HepG2 (cell line): Measurements from ENCODE around the gene PCBP4. TPM values are rescaled to one million over a fixed set of nuclear protein-coding genes. Genes with fewer than 3 reads are reported as not detected.

Experiments used
- ADNP ChIP-seq: sonication (generic); formaldehyde crosslinking; IDR thresholded peaks from 2 replicates; pipeline ENCODE4 v1.4.0; 2020; ENCODE audit warnings: missing genetic modification reagents
- CHD2 ChIP-seq: IDR thresholded peaks from 2 replicates; pipeline ENCODE4 v1.6.1; 2011; ENCODE audit warnings: low read depth, low read length, improper control_type of control experiment
- CTCF ChIP-seq: sonication (generic); formaldehyde crosslinking; IDR thresholded peaks from 2 replicates; pipeline ENCODE4 v1.5.0; 2020; ENCODE audit warnings: mild to moderate bottlenecking, missing genetic modification reagents, moderate library complexity
- HINFP ChIP-seq: sonication (generic); formaldehyde crosslinking; IDR thresholded peaks from 2 replicates; pipeline ENCODE4 v1.4.0; 2020; ENCODE audit warnings: low read depth, mild to moderate bottlenecking, missing genetic modification reagents
- MED1 ChIP-seq: sonication (generic); formaldehyde crosslinking; IDR thresholded peaks from 2 replicates; pipeline ENCODE4 v1.4.0; 2020; ENCODE audit warnings: missing genetic modification reagents
- NFIB ChIP-seq: sonication (generic); formaldehyde crosslinking; IDR thresholded peaks from 2 replicates; pipeline ENCODE4 v1.9.0; 2021; ENCODE audit warnings: missing genetic modification reagents, mild to moderate bottlenecking, borderline replicate concordance
- NRL ChIP-seq: sonication (generic); formaldehyde crosslinking; IDR thresholded peaks from 2 replicates; pipeline ENCODE4 v1.5.0; 2020; ENCODE audit warnings: missing genetic modification reagents, mild to moderate bottlenecking, moderate library complexity, borderline replicate concordance
- PAF1 ChIP-seq: IDR thresholded peaks from 2 replicates; pipeline ENCODE4 v1.6.1; 2016; ENCODE audit warnings: missing genetic modification reagents, missing compliant biosample characterization
- POLR2G ChIP-seq: fragments of 200-400 bp; formaldehyde crosslinking; IDR thresholded peaks from 2 replicates; pipeline ENCODE4 v1.6.1; 2018; ENCODE audit warnings: mild to moderate bottlenecking, low read depth, low read length, moderate library complexity
- RFXANK ChIP-seq: IDR thresholded peaks from 2 replicates; pipeline ENCODE4 v1.6.1; 2016
- USF2 ChIP-seq, 2 experiments: sonication (generic) in 1 of 2; formaldehyde crosslinking in 1 of 2; IDR thresholded peaks; 2 replicates each; pipeline versions ENCODE4 v1.5.1 to v1.6.1; 2011 to 2020; ENCODE audit warnings: borderline replicate concordance in 1 of 2, low read depth in 1 of 2, low read length in 1 of 2, mild to moderate bottlenecking in 1 of 2, missing genetic modification reagents in 1 of 2, moderate library complexity in 1 of 2
- ZBTB21 ChIP-seq: sonication (generic); formaldehyde crosslinking; IDR thresholded peaks from 2 replicates; pipeline ENCODE4 v1.4.0; 2020; ENCODE audit warnings: missing genetic modification reagents
- ZNF264 ChIP-seq: sonication (generic); formaldehyde crosslinking; IDR thresholded peaks from 2 replicates; pipeline ENCODE4 v1.4.0; 2020; ENCODE audit warnings: missing genetic modification reagents
- ZNF296 ChIP-seq: sonication (generic); formaldehyde crosslinking; conservative IDR thresholded peaks from 2 replicates; pipeline ENCODE4 v1.5.0; 2020; ENCODE audit warnings: mild to moderate bottlenecking, missing genetic modification reagents
- ZNF33B ChIP-seq: sonication (generic); formaldehyde crosslinking; IDR thresholded peaks from 2 replicates; pipeline ENCODE4 v1.5.1; 2020; ENCODE audit warnings: mild to moderate bottlenecking, missing genetic modification reagents
- ZNF850 ChIP-seq: sonication (generic); formaldehyde crosslinking; conservative IDR thresholded peaks from 2 replicates; pipeline ENCODE4 v1.9.0; 2021; ENCODE audit warnings: mild to moderate bottlenecking, missing genetic modification reagents
- polyA plus RNA-seq, 8 experiments: library from polyadenylated mRNA; depleted of rRNA in 3 of 8; stranded (reverse) in 7 of 8; unstranded in 1 of 8; fragments of >200 nt; fragmentation: Illumina TruSeq in 4 of 8; extraction: Trizol in 4 of 8; gene quantifications; 2 replicates each; pipeline versions ENCODE4 v1.2.1 to v1.2.3, GENCODE V29; 2011 to 2016; ENCODE audit warnings: low read depth in 4 of 8, missing spikeins in 1 of 8, mixed read lengths in 1 of 8; ENCODE audit not compliant: insufficient read depth in 1 of 8
- total RNA-seq, 5 experiments: library from RNA; depleted of rRNA; stranded (reverse); fragments of >200 nt; fragmentation: Illumina TruSeq; extraction: Trizol; gene quantifications; 2 replicates each; pipeline ENCODE4 v1.2.3, GENCODE V29; 2016; ENCODE audit warnings: low read depth in 1 of 5
- TF ChIP-seq, protein P1 (sequence below): sonication (generic); formaldehyde crosslinking; IDR thresholded peaks from 2 replicates; pipeline ENCODE4 v1.5.1; 2020; ENCODE audit warnings: mild to moderate bottlenecking, missing genetic modification reagents, moderate library complexity
- TF ChIP-seq, protein P2 (sequence below): sonication (generic); formaldehyde crosslinking; IDR thresholded peaks from 2 replicates; pipeline ENCODE4 v1.4.0; 2020; ENCODE audit warnings: mild to moderate bottlenecking, missing genetic modification reagents
- TF ChIP-seq, protein P3 (sequence below): IDR thresholded peaks from 2 replicates; pipeline ENCODE4 v1.6.1; 2016
- TF ChIP-seq, protein P4 (sequence below): sonication (generic); formaldehyde crosslinking; IDR thresholded peaks from 2 replicates; pipeline ENCODE4 v1.9.0; 2021; ENCODE audit warnings: missing genetic modification reagents, mild to moderate bottlenecking, borderline replicate concordance

The PCBP4 gene
- total and polyA plus RNA-seq, 2 of the 13 experiments (the other 11 are each of a cell fraction or from before 2014, with no cell fraction given), result 36.8 to 51.3 TPM

GRCh38 chr3:52001443-52001974, 34.3 kb upstream of the PCBP4 start (continued):
- TF ChIP-seq, protein P1, sequence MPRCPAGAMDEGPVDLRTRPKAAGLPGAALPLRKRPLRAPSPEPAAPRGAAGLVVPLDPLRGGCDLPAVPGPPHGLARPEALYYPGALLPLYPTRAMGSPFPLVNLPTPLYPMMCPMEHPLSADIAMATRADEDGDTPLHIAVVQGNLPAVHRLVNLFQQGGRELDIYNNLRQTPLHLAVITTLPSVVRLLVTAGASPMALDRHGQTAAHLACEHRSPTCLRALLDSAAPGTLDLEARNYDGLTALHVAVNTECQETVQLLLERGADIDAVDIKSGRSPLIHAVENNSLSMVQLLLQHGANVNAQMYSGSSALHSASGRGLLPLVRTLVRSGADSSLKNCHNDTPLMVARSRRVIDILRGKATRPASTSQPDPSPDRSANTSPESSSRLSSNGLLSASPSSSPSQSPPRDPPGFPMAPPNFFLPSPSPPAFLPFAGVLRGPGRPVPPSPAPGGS (CRISPR knock-in tag), result no peak
- TF ChIP-seq ADNP (CRISPR knock-in tag) (no peak), ZNF850 (no peak), CTCF (CRISPR knock-in tag) (peak; percentile 99), PAF1 (CRISPR knock-in tag) (no peak), POLR2G (no peak), ZNF33B (CRISPR knock-in tag) (no peak), ZNF264 (no peak), ZNF296 (CRISPR knock-in tag) (no peak), MED1 (no peak), CHD2 (no peak), RFXANK (CRISPR knock-in tag) (0 out of 2 replicates have a peak, but pooled peaks have one; percentile 52), ZBTB21 (no peak), USF2 (IDR thresholded peaks at IDR 0.05; ENCODE audit: low read depth, low read length) (no peak), USF2 (CRISPR knock-in tag; IDR thresholded peaks at IDR 0.05; ENCODE audit: borderline replicate concordance) (no peak), HINFP (CRISPR knock-in tag) (0 out of 2 replicates have a peak, but pooled peaks have one; percentile 59), NRL (CRISPR knock-in tag) (no peak), NFIB (CRISPR knock-in tag) (no peak)
- TF ChIP-seq, protein P2, sequence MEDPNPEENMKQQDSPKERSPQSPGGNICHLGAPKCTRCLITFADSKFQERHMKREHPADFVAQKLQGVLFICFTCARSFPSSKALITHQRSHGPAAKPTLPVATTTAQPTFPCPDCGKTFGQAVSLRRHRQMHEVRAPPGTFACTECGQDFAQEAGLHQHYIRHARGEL, result no peak
- TF ChIP-seq, protein P3, sequence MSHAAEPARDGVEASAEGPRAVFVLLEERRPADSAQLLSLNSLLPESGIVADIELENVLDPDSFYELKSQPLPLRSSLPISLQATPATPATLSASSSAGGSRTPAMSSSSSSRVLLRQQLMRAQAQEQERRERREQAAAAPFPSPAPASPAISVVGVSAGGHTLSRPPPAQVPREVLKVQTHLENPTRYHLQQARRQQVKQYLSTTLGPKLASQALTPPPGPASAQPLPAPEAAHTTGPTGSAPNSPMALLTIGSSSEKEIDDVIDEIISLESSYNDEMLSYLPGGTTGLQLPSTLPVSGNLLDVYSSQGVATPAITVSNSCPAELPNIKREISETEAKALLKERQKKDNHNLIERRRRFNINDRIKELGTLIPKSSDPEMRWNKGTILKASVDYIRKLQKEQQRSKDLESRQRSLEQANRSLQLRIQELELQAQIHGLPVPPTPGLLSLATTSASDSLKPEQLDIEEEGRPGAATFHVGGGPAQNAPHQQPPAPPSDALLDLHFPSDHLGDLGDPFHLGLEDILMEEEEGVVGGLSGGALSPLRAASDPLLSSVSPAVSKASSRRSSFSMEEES, result no peak
- TF ChIP-seq, protein P4, sequence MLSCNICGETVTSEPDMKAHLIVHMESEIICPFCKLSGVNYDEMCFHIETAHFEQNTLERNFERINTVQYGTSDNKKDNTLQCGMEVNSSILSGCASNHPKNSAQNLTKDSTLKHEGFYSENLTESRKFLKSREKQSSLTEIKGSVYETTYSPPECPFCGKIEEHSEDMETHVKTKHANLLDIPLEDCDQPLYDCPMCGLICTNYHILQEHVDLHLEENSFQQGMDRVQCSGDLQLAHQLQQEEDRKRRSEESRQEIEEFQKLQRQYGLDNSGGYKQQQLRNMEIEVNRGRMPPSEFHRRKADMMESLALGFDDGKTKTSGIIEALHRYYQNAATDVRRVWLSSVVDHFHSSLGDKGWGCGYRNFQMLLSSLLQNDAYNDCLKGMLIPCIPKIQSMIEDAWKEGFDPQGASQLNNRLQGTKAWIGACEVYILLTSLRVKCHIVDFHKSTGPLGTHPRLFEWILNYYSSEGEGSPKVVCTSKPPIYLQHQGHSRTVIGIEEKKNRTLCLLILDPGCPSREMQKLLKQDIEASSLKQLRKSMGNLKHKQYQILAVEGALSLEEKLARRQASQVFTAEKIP (CRISPR knock-in tag), result no peak
